Stomach (tissue), 4 donors: ENCODE measurements around the gene NLRP3.

Experiments used
- CTCF ChIP-seq, 7 experiments: fragments of 450-650 bp in 4 of 7; fragments of 200-600 bp in 3 of 7; sonication (generic) in 3 of 7; IDR thresholded peaks; one replicate each; pipeline ENCODE4 v1.5.1; 2016 to 2019; ENCODE audit warnings: antibody characterized with exemption in 7 of 7, control low read depth in 2 of 7, mild to moderate bottlenecking in 1 of 7
- EP300 ChIP-seq: sonication (generic); formaldehyde crosslinking; IDR thresholded peaks from one replicate; pipeline ENCODE4 v1.6.1; 2017; ENCODE audit warnings: antibody characterized with exemption
- POLR2A ChIP-seq, 4 donors: fragments of 450-650 bp; IDR thresholded peaks; one replicate each; pipeline ENCODE4 v1.6.1; 2016; ENCODE audit warnings: antibody characterized with exemption in 4 of 4, control low read depth in 2 of 4, mild to moderate bottlenecking in 1 of 4, moderate library complexity in 1 of 4
- POLR2AphosphoS5 ChIP-seq, 3 donors: sonication (generic); formaldehyde crosslinking; IDR thresholded peaks; one replicate each; pipeline ENCODE4 v1.6.1; 2016; ENCODE audit warnings: antibody characterized with exemption in 3 of 3

GRCh38 chr1:247401310-247402119, 14.5 kb upstream of the NLRP3 start:
- TF ChIP-seq CTCF (IDR thresholded peaks at IDR 0.05) (no peak), POLR2A (IDR thresholded peaks at IDR 0.05) (no peak), EP300 (no peak), POLR2AphosphoS5 (IDR thresholded peaks at IDR 0.05) (no peak)
